ENCODE data around the gene YY1. TPM values are rescaled to one million over a fixed set of nuclear protein-coding genes. Genes with fewer than 3 reads are reported as not detected.
"Not testable (repeated sequence)": the region's sequence is repeated elsewhere in the genome, so short reads cannot be mapped to it uniquely, and the experiment has no call there.

The YY1 gene
- total RNA-seq, 1 donor from 2014 or later: 40.4 TPM

- peak; percentile 90 for DNase-seq (ENCODE audit: low spot score)
These were observed 24.8 kb upstream of the YY1 start for GRCh38 chr14:100213956-100214769.

DNA sequence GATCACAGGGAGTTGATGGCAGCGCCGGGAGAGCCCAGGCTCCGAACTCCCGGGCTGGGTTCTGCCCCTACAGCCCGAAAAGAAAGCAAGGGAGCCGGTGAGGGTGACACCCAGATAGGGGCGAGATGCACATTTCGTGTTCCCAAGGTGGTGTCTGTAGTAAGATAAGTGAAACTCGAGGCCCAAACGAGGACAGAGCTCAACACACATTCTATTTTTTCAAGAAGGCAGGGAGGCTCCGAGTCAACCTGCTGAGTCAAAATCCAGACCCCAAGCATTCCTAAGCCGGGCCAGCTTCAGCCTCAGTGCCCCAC, 24.2 kb upstream of the YY1 start:
- no peak for DNase-seq (ENCODE audit: low spot score)

- no peak for DNase-seq (ENCODE audit: low spot score)
These were observed 23.5 kb upstream of the YY1 start for GRCh38 chr14:100215330-100215885.

DNA sequence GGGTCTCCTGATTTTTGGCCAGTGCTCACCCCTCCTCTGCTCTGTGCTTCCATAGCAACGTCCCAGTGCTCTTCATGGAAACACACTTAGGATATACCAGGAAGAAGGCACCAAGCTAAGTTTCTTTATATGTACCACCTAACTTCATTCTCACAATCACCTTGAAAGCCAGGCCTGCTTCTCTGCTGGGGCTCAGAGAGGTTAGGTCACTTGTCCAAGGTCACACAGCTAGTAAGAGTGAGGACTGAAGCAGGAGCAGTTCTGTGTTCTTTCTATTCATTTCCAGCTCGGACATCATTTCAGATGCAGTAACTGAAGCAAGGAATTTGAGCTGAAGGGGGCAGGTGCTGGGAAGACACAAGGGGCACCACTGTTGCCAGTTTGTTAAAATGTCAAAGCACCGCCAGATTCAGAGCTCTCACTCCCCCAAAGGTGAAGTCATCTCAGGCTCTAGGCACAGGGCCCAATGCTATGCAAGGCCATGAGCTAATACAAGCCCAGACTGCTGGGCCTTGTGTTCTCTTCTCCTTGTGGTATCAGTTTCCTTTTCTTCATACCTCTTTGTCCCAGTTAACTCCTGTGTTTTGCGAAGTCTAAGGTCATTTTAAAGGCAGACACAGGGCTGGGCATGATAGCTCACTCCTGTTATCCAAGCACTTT, 19.7 kb upstream of the YY1 start:
- DNase-seq (ENCODE audit: low spot score): no peak

- peak; percentile 78 for DNase-seq (ENCODE audit: low spot score)
These were observed 17.3 kb upstream of the YY1 start for GRCh38 chr14:100221533-100222223.

GRCh38 chr14:100222224-100223093, 16.5 kb upstream of the YY1 start:
- DNase-seq (ENCODE audit: low spot score): no peak

DNA sequence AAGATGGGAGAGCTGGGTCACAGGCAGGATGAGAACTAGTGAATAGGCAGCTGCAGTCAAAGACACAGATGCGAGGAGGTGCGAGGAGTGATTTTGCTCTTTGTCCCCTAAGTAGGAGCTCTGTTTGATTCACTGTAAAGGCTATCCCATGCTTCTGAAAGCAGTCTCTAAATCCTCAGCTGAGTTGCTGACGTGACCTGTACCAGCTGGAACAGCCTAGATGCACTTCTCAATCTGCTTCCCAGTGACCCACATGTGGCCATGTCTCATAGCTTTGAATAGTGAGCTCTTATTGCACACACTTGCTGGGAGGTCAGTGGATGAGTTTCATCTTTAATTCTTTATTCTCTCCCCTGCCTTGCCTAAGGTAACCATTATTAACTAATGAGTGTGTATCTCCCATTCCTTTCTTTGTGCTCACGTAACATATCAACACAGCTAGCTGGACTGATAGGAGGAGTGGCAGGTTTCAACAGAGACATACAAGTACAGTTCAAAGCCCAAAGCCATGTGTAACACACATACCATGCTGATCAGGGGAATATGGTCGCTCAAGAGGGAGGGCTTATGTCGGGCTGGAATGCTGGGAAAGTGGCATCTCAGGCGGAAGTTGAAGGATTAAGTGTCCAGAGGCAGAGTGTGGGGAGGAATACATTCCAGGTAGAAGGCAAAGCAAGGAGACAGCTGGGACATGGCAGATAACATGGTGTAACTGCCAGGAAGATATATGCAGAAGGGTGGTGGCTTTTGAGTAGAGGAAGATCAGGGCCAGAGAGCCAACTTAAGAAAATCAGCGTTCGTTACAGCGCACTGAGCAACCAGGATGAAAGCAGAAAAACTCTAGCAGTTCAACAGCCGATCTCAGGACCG, 15.4 kb upstream of the YY1 start:
- DNase-seq (ENCODE audit: low spot score): peak; percentile 59

DNA sequence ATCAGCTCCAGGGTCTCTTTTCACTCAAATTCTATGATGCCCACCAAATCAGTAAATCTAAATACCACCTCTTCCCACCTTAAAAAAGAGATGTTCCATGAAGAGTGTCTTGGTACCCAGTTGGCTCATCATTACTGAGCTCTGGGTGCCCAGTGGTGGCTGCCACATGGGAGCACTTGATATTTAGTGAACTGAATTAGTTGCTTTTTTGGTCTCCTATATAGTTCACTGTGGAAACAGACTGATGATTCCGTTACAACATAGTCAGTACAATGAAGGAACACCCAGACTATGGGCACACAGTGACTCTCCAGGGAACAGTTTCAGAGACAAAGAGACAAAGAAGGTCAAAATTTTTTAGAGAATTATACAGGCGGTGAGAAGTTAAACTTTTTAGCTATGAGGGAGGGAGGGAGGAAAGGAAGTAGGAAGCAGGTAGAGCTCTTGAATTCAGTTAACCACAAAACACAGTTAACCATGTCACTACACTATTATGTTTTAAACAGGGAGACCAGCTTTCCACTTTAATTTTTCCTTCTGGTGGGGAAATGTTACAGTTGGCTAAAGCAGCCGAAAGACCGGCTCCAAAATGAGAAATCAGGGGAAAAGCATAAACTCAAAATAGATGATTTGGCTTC, 14.6 kb upstream of the YY1 start:
- no peak for DNase-seq (ENCODE audit: low spot score)

DNA sequence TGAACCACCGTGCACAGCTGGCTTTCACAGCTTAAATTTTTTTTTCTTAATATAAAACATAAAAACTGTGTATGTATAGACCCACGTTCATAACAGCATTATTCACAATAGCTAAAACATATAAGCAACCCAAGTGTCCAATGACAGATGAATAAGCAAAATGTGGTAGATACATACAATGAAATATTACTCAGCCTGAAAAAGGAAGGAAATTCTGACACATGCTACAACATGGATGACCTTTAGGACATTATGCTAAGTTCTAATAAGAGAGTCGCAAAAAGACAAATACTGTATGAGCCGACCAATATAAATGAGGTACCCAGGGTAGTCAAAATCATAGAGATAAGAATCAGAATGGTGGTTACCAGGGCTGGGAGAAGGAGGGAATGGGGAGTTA, 13.8 kb upstream of the YY1 start:
- DNase-seq (ENCODE audit: low spot score): no peak

DNA sequence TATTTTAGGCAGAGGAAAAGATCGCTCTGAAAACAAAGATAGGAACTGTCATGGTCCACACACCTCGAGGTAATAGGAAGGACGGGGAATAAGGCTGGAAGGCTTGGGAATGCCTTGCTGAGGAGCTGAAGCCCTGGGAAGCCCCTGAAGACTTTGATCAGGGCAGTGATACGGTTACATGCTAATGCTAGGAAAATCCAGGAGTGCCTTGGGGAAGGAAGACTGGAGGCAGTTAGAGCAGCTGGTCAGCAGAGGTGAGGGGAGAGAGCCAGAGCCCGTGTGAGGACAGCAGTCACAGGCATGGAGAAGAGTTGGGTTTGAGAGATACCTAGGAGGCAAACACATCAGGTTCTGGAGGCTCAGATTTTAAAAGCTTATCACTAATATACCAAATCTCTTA, 8.6 kb upstream of the YY1 start:
- DNase-seq (ENCODE audit: low spot score): no peak

DNA sequence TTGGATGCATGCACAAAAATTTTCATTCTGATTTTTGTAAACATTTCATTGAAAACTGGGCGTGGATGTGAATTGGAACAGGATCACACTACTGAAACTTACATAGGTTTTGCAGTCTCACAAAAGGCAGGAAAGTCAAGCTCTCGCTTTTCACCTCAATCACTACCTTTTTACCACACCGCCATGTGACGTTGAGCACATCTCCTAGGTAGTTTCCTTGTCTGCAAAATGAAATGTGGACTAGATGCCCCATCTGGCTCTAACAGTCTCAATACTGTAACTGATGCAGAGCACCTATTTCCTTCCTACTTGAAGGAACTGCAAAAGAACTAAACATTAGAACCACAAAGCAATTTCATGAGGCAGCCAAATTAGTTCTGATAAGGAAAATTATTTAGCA, 4.4 kb upstream of the YY1 start:
- DNase-seq (ENCODE audit: low spot score): no peak

DNA sequence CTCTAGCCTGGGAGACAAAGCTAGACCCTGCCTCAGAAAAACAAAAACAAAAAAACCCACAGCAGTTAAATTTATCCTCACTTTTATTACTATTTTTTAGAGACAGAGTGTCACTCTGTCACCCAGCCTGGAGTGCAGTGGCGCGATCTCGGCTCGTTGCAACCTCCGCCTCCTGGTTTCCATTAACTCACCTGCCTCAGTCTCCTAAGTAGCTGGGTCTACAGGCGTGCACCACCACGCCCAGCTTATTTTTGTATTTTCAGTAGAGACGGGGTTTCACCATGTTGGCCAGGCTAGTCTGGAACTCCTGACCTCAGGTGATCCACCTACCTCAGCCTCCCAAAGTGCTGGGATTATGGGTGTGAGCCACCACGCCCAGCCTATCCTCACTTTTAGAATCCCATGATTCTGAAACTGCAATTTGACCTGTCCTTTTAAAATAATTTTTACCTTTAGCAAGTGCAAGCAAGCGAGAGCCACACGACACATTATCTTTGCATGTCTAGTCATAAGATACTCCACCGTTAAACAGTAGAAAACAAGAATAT, 2.6 kb upstream of the YY1 start:
- not testable (repeated sequence) for DNase-seq (ENCODE audit: low spot score)

- no peak for DNase-seq (ENCODE audit: low spot score)
These were observed 2.1 kb upstream of the YY1 start for GRCh38 chr14:100236881-100237280.

DNA sequence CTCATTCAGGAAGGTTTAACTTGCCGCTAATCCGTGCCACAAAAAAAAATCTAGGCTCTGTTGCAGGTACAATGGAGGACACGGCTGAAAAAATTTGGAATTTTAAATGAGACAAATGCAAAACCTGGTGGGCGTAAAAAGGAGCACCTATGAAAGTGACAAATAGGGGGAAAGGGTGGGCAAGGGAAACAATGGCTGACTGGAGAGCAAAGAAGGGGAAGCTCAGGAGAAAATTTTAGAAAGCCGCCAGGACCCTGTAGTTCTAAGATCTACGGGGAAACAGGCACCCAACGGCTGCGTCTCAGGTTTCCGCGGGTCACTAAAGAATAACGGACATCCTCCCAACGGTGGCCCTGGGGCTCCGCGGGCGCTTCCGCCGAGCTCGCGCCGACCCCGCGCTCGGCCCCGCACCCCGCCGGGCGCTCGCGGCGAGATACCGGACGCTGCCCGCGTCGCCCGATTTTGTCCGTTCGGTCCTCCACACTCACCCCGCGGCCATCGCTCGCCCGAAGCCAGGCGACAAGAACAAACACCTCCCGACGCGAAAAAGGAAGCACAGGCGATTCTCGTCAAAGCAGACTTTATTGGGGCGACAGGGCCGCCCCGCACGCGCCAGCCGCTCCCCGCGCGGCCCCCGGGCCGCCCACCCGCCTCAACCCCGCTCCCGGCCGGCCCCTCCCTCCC, 1.1 kb upstream of the YY1 start:
- DNase-seq (ENCODE audit: low spot score): peak; percentile 64

- peak; percentile 7 for DNase-seq (ENCODE audit: low spot score)
These were observed 381 bp downstream of the YY1 start for GRCh38 chr14:100239211-100239839.

- peak; percentile 86 for DNase-seq (ENCODE audit: low spot score)
These were observed 1.1 kb downstream of the YY1 start for GRCh38 chr14:100239840-100240667.

GRCh38 chr14:100240668-100241032, 1.7 kb downstream of the YY1 start:
- DNase-seq (ENCODE audit: low spot score): no peak

GRCh38 chr14:100241279-100241678, 2.3 kb downstream of the YY1 start:
- DNase-seq (ENCODE audit: low spot score): no peak

All from umbilical cord (tissue), 2 donors.